Hepatocyte (in vitro differentiated cells): ENCODE data around the gene GRM8.

Source experiments
- CTCF ChIP-seq: fragments of 200-600 bp; sonication (generic); IDR thresholded peaks from 2 replicates; pipeline ENCODE4 v1.5.1; 2016; ENCODE audit warnings: antibody characterized with exemption, mild to moderate bottlenecking; ENCODE audit not compliant: poor library complexity
- EZH2phosphoT487 ChIP-seq: fragments of 200-600 bp; sonication (generic); IDR thresholded peaks from one replicate; pipeline ENCODE4 v1.6.1; 2018; ENCODE audit warnings: antibody characterized with exemption, mild to moderate bottlenecking, low read depth, moderate library complexity; ENCODE audit not compliant: unreplicated experiment, severe bottlenecking

GRCh38 chr7:127154958-127155357 is 97.8 kb downstream of the GRM8 start:
- no peak for TF ChIP-seq CTCF
- TF ChIP-seq EZH2phosphoT487 = no peak
